ENCODE data around the gene C17orf58.

The C17orf58 gene

DNA sequence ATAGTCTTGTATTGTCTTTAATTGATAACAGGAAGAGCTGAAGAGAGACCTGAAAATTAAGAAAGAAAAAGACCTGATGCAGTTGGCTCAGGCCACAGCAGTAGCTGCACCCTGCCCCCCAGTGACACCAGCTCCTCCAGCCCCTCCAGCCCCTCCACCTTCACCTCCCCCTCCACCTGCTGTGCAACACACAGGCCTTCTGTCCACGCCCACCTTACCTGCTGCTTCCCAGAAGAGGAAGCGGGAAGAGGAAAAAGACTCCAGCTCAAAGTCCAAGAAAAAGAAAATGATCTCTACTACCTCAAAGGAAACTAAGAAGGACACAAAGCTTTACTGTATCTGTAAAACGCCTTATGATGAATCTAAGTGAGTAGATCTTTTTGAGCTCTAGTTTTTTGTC lies 36.8 kb downstream of the C17orf58 start:
- Histone ChIP-seq H3K9ac (no peak overlapping the region), H3K4me1 (no peaks in the 10 kb centered on the region), H3K9me3 (no peaks in the 10 kb centered on the region), H4K20me1 (0 out of 2 replicates have a peak, but pooled peaks cover 5% of the 10 kb centered on the region), H3K4me2 (no peak overlapping the region), H3K27ac (no peak overlapping the region), H3K27me3 (no peaks in the 10 kb centered on the region), H3K36me3 (peaks cover 80% of the 10 kb centered on the region), H3K4me3 (no peak overlapping the region)
- no peak for TF ChIP-seq Cebpa-rat (IDR thresholded peaks at IDR 0.05)

DNA sequence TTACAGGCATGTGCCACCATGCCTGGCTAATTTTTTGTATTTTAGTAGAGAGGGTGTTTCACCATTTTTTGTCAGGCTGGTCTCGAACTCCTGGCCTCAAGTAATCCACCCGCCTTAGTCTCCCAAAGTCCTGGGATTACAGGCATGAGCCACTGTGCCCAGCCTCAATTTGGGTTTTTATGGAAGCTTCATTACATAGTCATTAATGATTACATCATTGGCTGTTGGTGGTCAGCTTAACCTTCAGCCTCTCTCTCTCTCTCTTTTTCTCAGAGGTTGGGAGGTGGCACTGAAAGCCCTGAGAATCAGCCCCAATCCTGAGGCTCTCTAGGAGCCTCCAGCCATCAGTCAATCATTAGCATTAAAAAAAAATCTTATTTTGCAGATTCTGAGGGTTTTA lies 45.3 kb downstream of the C17orf58 start:
- no peaks in the 10 kb centered on the region for H3K27me3 ChIP-seq
- no peak for TF ChIP-seq Cebpa-rat (IDR thresholded peaks at IDR 0.05)
- H3K4me3 ChIP-seq = no peak overlapping the region

DNA sequence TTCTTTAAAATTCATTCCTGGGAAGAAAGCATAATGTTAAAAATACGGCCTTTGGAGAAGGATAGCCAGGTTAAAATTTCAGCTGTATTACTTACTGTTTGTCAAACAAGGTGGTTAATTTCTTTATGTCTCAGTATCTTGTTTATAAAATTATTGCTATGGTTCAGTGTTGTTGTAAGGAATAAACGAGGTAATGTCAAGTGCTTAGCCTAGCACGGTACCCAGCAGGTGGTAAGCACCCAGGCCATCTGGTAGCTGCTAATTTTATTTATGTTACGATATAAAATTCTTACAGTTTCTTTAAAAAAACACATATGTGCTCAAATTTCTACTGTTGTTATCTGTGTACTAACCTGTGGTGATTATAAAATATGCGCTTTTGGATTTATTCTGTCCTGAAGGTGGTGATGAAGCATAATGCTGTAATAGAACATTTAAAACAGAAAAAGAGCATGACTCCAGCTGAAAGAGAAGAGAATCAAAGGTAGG lies 48.9 kb downstream of the C17orf58 start:
- TF ChIP-seq Cebpa-rat (IDR thresholded peaks at IDR 0.05) = no peak
- Histone ChIP-seq H3K27ac (no peak overlapping the region), H3K4me2 (no peak overlapping the region), H4K20me1 (0 out of 2 replicates have a peak, but pooled peaks cover 4% of the 10 kb centered on the region), H3K27me3 (no peaks in the 10 kb centered on the region), H3K4me3 (no peak overlapping the region), H3K9ac (no peak overlapping the region), H3K36me3 (peaks cover 100% of the 10 kb centered on the region), H3K9me3 (no peaks in the 10 kb centered on the region), H3K4me1 (no peaks in the 10 kb centered on the region)

More for the DNA sequence above, 45.3 kb downstream of the C17orf58 start:
- no peaks in the 10 kb centered on the region for H3K4me1 ChIP-seq
- peaks cover 99% of the 10 kb centered on the region for H3K36me3 ChIP-seq
- H3K4me2 ChIP-seq = no peak overlapping the region
- H3K9ac ChIP-seq = no peak overlapping the region
- no peak overlapping the region for H3K27ac ChIP-seq
- 0 out of 2 replicates have a peak, but pooled peaks cover 4% of the 10 kb centered on the region for H4K20me1 ChIP-seq
- H3K9me3 ChIP-seq = no peaks in the 10 kb centered on the region

DNA sequence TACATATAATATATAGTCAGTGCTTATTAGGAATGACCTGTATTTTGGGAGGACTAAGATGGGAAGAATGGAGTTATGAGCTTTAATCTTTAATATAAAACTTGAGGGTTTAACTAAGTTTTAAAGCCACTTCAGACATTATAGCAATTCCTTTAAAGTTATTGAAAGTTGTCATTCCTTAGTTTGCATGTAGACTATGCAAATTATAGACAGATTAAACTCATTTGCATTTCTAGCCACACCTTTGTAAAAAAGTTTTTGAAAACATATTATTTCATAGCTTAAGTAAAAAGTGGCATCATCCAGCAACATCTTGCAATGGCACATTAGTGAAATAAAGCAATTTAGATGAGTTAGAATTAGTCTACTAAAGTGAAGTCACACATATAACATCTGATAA lies 49.8 kb downstream of the C17orf58 start:
- no peak overlapping the region for H3K4me2 ChIP-seq
- TF ChIP-seq Cebpa-rat (IDR thresholded peaks at IDR 0.05) = no peak
- 0 out of 2 replicates have a peak, but pooled peaks cover 4% of the 10 kb centered on the region for H4K20me1 ChIP-seq
- no peak overlapping the region for H3K9ac ChIP-seq
- H3K27ac ChIP-seq = no peak overlapping the region
- peaks cover 100% of the 10 kb centered on the region for H3K36me3 ChIP-seq
- H3K4me1 ChIP-seq = no peaks in the 10 kb centered on the region
- H3K27me3 ChIP-seq = no peaks in the 10 kb centered on the region
- H3K9me3 ChIP-seq = no peaks in the 10 kb centered on the region
- H3K4me3 ChIP-seq = no peak overlapping the region

DNA sequence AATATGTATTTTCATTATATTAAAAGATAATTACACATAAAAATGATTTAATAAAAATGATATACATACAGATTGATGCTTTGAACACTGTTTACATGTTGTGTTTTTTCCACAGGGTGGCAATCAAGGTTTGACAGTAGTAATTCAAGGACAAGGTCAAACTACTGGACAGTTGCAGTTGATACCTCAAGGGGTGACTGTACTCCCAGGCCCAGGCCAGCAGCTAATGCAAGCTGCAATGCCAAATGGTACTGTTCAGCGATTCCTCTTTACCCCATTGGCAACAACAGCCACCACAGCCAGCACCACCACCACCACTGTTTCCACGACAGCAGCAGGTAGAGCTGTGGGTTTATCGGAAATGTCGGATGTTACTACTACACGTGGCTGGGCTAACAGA lies 52.2 kb downstream of the C17orf58 start:
- Histone ChIP-seq H3K36me3 (peaks cover 99% of the 10 kb centered on the region), H3K27ac (no peak overlapping the region)

DNA sequence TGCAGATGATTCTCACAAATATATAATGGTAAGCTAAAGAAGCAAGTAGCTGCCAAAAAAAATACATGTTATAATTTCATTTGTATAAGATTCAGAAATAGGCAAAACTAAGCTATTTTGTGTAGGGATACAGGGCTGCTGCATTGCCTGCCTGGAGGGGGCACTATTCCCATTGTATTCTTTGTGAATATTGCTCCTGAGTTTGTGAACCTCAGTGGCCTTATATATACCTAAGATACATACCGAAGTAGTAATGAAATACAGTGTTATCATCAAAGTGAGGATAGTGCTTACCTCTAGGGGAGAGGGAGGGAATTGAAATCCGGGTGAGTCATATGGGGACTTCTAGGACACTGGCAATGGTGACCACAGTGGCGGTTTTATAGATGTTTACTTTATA lies 53.5 kb downstream of the C17orf58 start:
- Histone ChIP-seq H3K4me2 (no peak overlapping the region), H3K4me1 (no peaks in the 10 kb centered on the region), H4K20me1 (0 out of 2 replicates have a peak, but pooled peaks cover 4% of the 10 kb centered on the region), H3K9ac (no peak overlapping the region), H3K27ac (no peak overlapping the region), H3K36me3 (peaks cover 99% of the 10 kb centered on the region), H3K9me3 (no peaks in the 10 kb centered on the region), H3K27me3 (no peaks in the 10 kb centered on the region), H3K4me3 (no peak overlapping the region)
- no peak for TF ChIP-seq Cebpa-rat (IDR thresholded peaks at IDR 0.05)

More for the DNA sequence above, 52.2 kb downstream of the C17orf58 start:
- 0 out of 2 replicates have a peak, but pooled peaks cover 4% of the 10 kb centered on the region for H4K20me1 ChIP-seq
- TF ChIP-seq Cebpa-rat (IDR thresholded peaks at IDR 0.05) = no peak
- H3K27me3 ChIP-seq = no peaks in the 10 kb centered on the region
- no peak overlapping the region for H3K4me3 ChIP-seq
- no peaks in the 10 kb centered on the region for H3K9me3 ChIP-seq
- H3K4me1 ChIP-seq = no peaks in the 10 kb centered on the region
- H3K9ac ChIP-seq = no peak overlapping the region
- no peak overlapping the region for H3K4me2 ChIP-seq
